ENCODE measurements around the gene DAZAP1.

- TF ChIP-seq CTCF (conservative IDR thresholded peaks at IDR 0.05; ENCODE audit: low read length) = no peak
- TF ChIP-seq EZH2phosphoT487 (IDR thresholded peaks at IDR 0.05; ENCODE audit: borderline replicate concordance) = no peak
Observed at GRCh38 chr19:1399079-1399478, 8.3 kb upstream of the DAZAP1 start.

Measured in Loucy (cell line).